ENCODE data around the gene YY1AP1.
"Not testable (repeated sequence)": the region's sequence is repeated elsewhere in the genome, so short reads cannot be mapped to it uniquely, and the experiment has no call there.

The YY1AP1 gene

GRCh38 chr1:155681776-155682175 lies 6.8 kb downstream of the YY1AP1 start:
- no peaks in the 10 kb centered on the region for H3K27me3 Mint-ChIP-seq
- peaks cover 56% of the 10 kb centered on the region for H3K4me1 Mint-ChIP-seq (ENCODE audit: low read depth)
- no peaks in the 10 kb centered on the region for H3K9me3 Mint-ChIP-seq
- intact Hi-C loops (cut with micrococcal nuclease), result no loop called here
- no peak overlapping the region for H3K27ac Mint-ChIP-seq
- H3K36me3 Mint-ChIP-seq (ENCODE audit: low read depth), result peaks cover 80% of the 10 kb centered on the region
- H3K4me3 Mint-ChIP-seq, result no peak overlapping the region

- Mint-ChIP-seq H3K4me3 (no peak overlapping the region), H3K36me3 (ENCODE audit: low read depth) (peaks cover 82% of the 10 kb centered on the region), H3K27ac (peak overlapping the region; percentile 45), H3K4me1 (ENCODE audit: low read depth) (peaks cover 55% of the 10 kb centered on the region), H3K9me3 (no peaks in the 10 kb centered on the region), H3K27me3 (no peaks in the 10 kb centered on the region)
- intact Hi-C loops (cut with micrococcal nuclease), result no loop called here
Measured at GRCh38 chr1:155680531-155680930, 8.0 kb downstream of the YY1AP1 start.

GRCh38 chr1:155678992-155679391 lies 9.6 kb downstream of the YY1AP1 start:
- not testable (repeated sequence) for H3K4me3 Mint-ChIP-seq, H3K27ac Mint-ChIP-seq, H3K9me3 Mint-ChIP-seq, H3K27me3 Mint-ChIP-seq
- H3K4me1 Mint-ChIP-seq (ENCODE audit: low read depth), result peaks cover 45% of the 10 kb centered on the region
- H3K36me3 Mint-ChIP-seq (ENCODE audit: low read depth), result peaks cover 90% of the 10 kb centered on the region
- intact Hi-C loops (cut with micrococcal nuclease), result loop anchor here (10.0 kb wide), 1 partner anchor 46 kb away; no protein-coding TSS in a partner anchor

- no peaks in the 10 kb centered on the region for H3K9me3 Mint-ChIP-seq
- peaks cover 36% of the 10 kb centered on the region for H3K4me1 Mint-ChIP-seq (ENCODE audit: low read depth)
- no peak overlapping the region for H3K4me3 Mint-ChIP-seq
- peaks cover 87% of the 10 kb centered on the region for H3K36me3 Mint-ChIP-seq (ENCODE audit: low read depth)
- intact Hi-C loops (cut with micrococcal nuclease), result loop anchor here (10.0 kb wide), 1 partner anchor 47 kb away; no protein-coding TSS in a partner anchor
- no peaks in the 10 kb centered on the region for H3K27me3 Mint-ChIP-seq
- H3K27ac Mint-ChIP-seq, result no peak overlapping the region
Measured at GRCh38 chr1:155678027-155678426, 10.5 kb downstream of the YY1AP1 start.

- Mint-ChIP-seq H3K27ac (no peak overlapping the region), H3K36me3 (ENCODE audit: low read depth) (peaks cover 96% of the 10 kb centered on the region), H3K27me3 (no peaks in the 10 kb centered on the region), H3K4me1 (ENCODE audit: low read depth) (peaks cover 22% of the 10 kb centered on the region), H3K4me3 (no peak overlapping the region), H3K9me3 (no peaks in the 10 kb centered on the region)
- intact Hi-C loops (cut with micrococcal nuclease), result loop anchor here (10.0 kb wide), 1 partner anchor 52 kb away; no protein-coding TSS in a partner anchor
Measured at GRCh38 chr1:155673003-155673402, 15.6 kb downstream of the YY1AP1 start.

- intact Hi-C loops (cut with micrococcal nuclease), result loop anchor here (10.0 kb wide), 1 partner anchor 53 kb away; no protein-coding TSS in a partner anchor
- no peaks in the 10 kb centered on the region for H3K9me3 Mint-ChIP-seq
- H3K36me3 Mint-ChIP-seq (ENCODE audit: low read depth), result peaks cover 96% of the 10 kb centered on the region
- H3K4me3 Mint-ChIP-seq, result no peak overlapping the region
- H3K27ac Mint-ChIP-seq, result no peak overlapping the region
- H3K27me3 Mint-ChIP-seq, result no peaks in the 10 kb centered on the region
- peaks cover 14% of the 10 kb centered on the region for H3K4me1 Mint-ChIP-seq (ENCODE audit: low read depth)
Measured at GRCh38 chr1:155671750-155672149, 16.8 kb downstream of the YY1AP1 start.

GRCh38 chr1:155669233-155670162 lies 19.1 kb downstream of the YY1AP1 start:
- Mint-ChIP-seq H3K4me3 (no peak overlapping the region), H3K36me3 (ENCODE audit: low read depth) (peaks cover 96% of the 10 kb centered on the region), H3K27me3 (no peaks in the 10 kb centered on the region), H3K9me3 (no peaks in the 10 kb centered on the region), H3K4me1 (ENCODE audit: low read depth) (no peaks in the 10 kb centered on the region), H3K27ac (no peak overlapping the region)
- intact Hi-C loops (cut with micrococcal nuclease), result loop anchor here (10.0 kb wide), 1 partner anchor 55 kb away; no protein-coding TSS in a partner anchor

- peaks cover 87% of the 10 kb centered on the region for H3K36me3 Mint-ChIP-seq (ENCODE audit: low read depth)
- intact Hi-C loops (cut with micrococcal nuclease); H3K4me3 Mint-ChIP-seq; H3K27me3 Mint-ChIP-seq; H3K27ac Mint-ChIP-seq; H3K4me1 Mint-ChIP-seq (ENCODE audit: low read depth); H3K9me3 Mint-ChIP-seq: not testable (repeated sequence)
Measured at GRCh38 chr1:155661239-155661638, 27.3 kb downstream of the YY1AP1 start.

GRCh38 chr1:155657463-155657862 lies 31.1 kb downstream of the YY1AP1 start:
- Mint-ChIP-seq H3K4me3 (no peak overlapping the region), H3K36me3 (ENCODE audit: low read depth) (peaks cover 49% of the 10 kb centered on the region), H3K4me1 (ENCODE audit: low read depth) (peaks cover 10% of the 10 kb centered on the region), H3K27me3 (peaks cover 2% of the 10 kb centered on the region), H3K9me3 (no peaks in the 10 kb centered on the region), H3K27ac (no peak overlapping the region)
- intact Hi-C loops (cut with micrococcal nuclease), result no loop called here

GRCh38 chr1:155652951-155653350 lies 35.6 kb downstream of the YY1AP1 start:
- H3K9me3 Mint-ChIP-seq, result peaks cover 8% of the 10 kb centered on the region
- H3K27me3 Mint-ChIP-seq, result peaks cover 2% of the 10 kb centered on the region
- H3K4me3 Mint-ChIP-seq, result no peak overlapping the region
- no peak overlapping the region for H3K27ac Mint-ChIP-seq
- intact Hi-C loops (cut with micrococcal nuclease), result no loop called here
- peaks cover 4% of the 10 kb centered on the region for H3K36me3 Mint-ChIP-seq (ENCODE audit: low read depth)
- peaks cover 20% of the 10 kb centered on the region for H3K4me1 Mint-ChIP-seq (ENCODE audit: low read depth)

GRCh38 chr1:155651861-155652661 lies 36.5 kb downstream of the YY1AP1 start:
- Mint-ChIP-seq H3K27me3 (peaks cover 2% of the 10 kb centered on the region), H3K9me3 (peaks cover 8% of the 10 kb centered on the region), H3K4me1 (ENCODE audit: low read depth) (peaks cover 21% of the 10 kb centered on the region), H3K4me3 (no peak overlapping the region), H3K36me3 (ENCODE audit: low read depth) (no peaks in the 10 kb centered on the region), H3K27ac (no peak overlapping the region)
- intact Hi-C loops (cut with micrococcal nuclease), result no loop called here

- Mint-ChIP-seq H3K9me3 (peaks cover 8% of the 10 kb centered on the region), H3K4me3 (no peak overlapping the region), H3K27me3 (no peaks in the 10 kb centered on the region), H3K27ac (peak overlapping the region; percentile 77), H3K36me3 (ENCODE audit: low read depth) (no peaks in the 10 kb centered on the region), H3K4me1 (ENCODE audit: low read depth) (peaks cover 38% of the 10 kb centered on the region)
- intact Hi-C loops (cut with micrococcal nuclease), result no loop called here
Measured at GRCh38 chr1:155650231-155650757, 38.3 kb downstream of the YY1AP1 start.

GRCh38 chr1:155649676-155650075 lies 38.9 kb downstream of the YY1AP1 start:
- peaks cover 8% of the 10 kb centered on the region for H3K9me3 Mint-ChIP-seq
- H3K4me1 Mint-ChIP-seq (ENCODE audit: low read depth), result peaks cover 40% of the 10 kb centered on the region
- intact Hi-C loops (cut with micrococcal nuclease), result no loop called here
- no peak overlapping the region for H3K4me3 Mint-ChIP-seq
- peak overlapping the region; percentile 77 for H3K27ac Mint-ChIP-seq
- H3K36me3 Mint-ChIP-seq (ENCODE audit: low read depth), result no peaks in the 10 kb centered on the region
- no peaks in the 10 kb centered on the region for H3K27me3 Mint-ChIP-seq

Measured in dendritic cell treated with granulocyte-macrophage colony-stimulating factor and Interleukin-4, amounts not matched to agents 40 ng/mL and 50 ng/mL, for 4 days (primary cell).